Breast epithelium (tissue), 4 donors: Measurements from ENCODE around the gene MASP1. TPM values are rescaled to one million over a fixed set of nuclear protein-coding genes. Genes with fewer than 3 reads are reported as not detected.

Experiments
- DNase-seq, 2 donors: peaks; one replicate each; pipeline ENCODE4 v3.0.0-alpha.2; 2019; ENCODE audit warnings: low spot score in 2 of 2
- H3K27ac ChIP-seq, 2 donors: fragments of 200-600 bp; sonication (generic) in 1 of 2; one replicate each; pipeline ENCODE4 v1.5.1; 2016 to 2019; ENCODE audit warnings: mild to moderate bottlenecking in 1 of 2
- H3K27me3 ChIP-seq, 2 donors: fragments of 200-600 bp; sonication (generic) in 1 of 2; one replicate each; pipeline versions ENCODE4 v1.5.1 to v1.6.0; 2017 to 2019; ENCODE audit warnings: control low read depth in 1 of 2, mild to moderate bottlenecking in 1 of 2
- H3K36me3 ChIP-seq: fragments of 200-600 bp; one replicate; pipeline ENCODE4 v1.5.1; 2019
- H3K4me1 ChIP-seq, 2 donors: fragments of 200-600 bp; sonication (generic); one replicate each; pipeline ENCODE4 v1.5.1; 2016 to 2019; ENCODE audit warnings: control low read depth in 1 of 2
- H3K4me3 ChIP-seq, 3 donors: fragments of 200-600 bp; sonication (generic); 1 replicate in 2 of 3; 2 replicates in 1 of 3; pipeline ENCODE4 v1.5.1; 2016 to 2019; ENCODE audit warnings: mild to moderate bottlenecking in 3 of 3, moderate library complexity in 2 of 3
- H3K9me3 ChIP-seq, 2 donors: fragments of 200-600 bp; sonication (generic) in 1 of 2; one replicate each; pipeline ENCODE4 v1.5.1; 2016 to 2019; ENCODE audit warnings: control low read depth in 1 of 2
- CTCF ChIP-seq, 3 donors: fragments of 450-650 bp; IDR thresholded peaks; one replicate each; pipeline ENCODE4 v1.5.1; 2016 to 2017; ENCODE audit warnings: antibody characterized with exemption in 3 of 3, mild to moderate bottlenecking in 3 of 3, moderate library complexity in 3 of 3
- POLR2A ChIP-seq: fragments of 450-650 bp; IDR thresholded peaks from one replicate; pipeline ENCODE4 v1.6.1; 2016; ENCODE audit warnings: antibody characterized with exemption, mild to moderate bottlenecking, moderate library complexity
- POLR2AphosphoS5 ChIP-seq, 3 donors: sonication (generic); formaldehyde crosslinking; IDR thresholded peaks; one replicate each; pipeline ENCODE4 v1.6.1; 2017; ENCODE audit warnings: antibody characterized with exemption in 3 of 3
- intact Hi-C: fragments of 100-400 bp; cut with DNase I; formaldehyde crosslinking; loops from one replicate; pipeline ENCODE4 v1.15.1; 2023; ENCODE audit warnings: low total_unique reads
- total RNA-seq, 3 donors: library from RNA; depleted of rRNA; stranded (reverse); fragments of >200 nt; gene quantifications; one replicate each; pipeline ENCODE4 v1.1.0, GENCODE V29; 2016

Gene MASP1
- total RNA-seq, 3 donors from 2014 or later = 0.33 to 11.5 (median 1.3) TPM

- no peaks in the 10 kb centered on the region for H3K27me3 ChIP-seq
- H3K27ac ChIP-seq = no peak overlapping the region
- H3K9me3 ChIP-seq = no peaks in the 10 kb centered on the region
- TF ChIP-seq POLR2AphosphoS5 (IDR thresholded peaks at IDR 0.05) = no peak
- no peak for TF ChIP-seq CTCF (IDR thresholded peaks at IDR 0.05)
- intact Hi-C loops = loop anchor here (10.0 kb wide), 1 partner anchor 1289 kb away; no protein-coding TSS in a partner anchor
- no peak overlapping the region for H3K4me3 ChIP-seq
- no peaks in the 10 kb centered on the region for H3K4me1 ChIP-seq
- no peak for DNase-seq
- H3K36me3 ChIP-seq = no peaks in the 10 kb centered on the region
Measured at GRCh38 chr3:187215460-187215859, 76.1 kb downstream of the MASP1 start.

- Histone ChIP-seq H3K4me1 (peaks cover 5 to 6% of the 10 kb centered on the region in 2 donors), H3K27me3 (no peaks in the 10 kb centered on the region), H3K27ac (no peak overlapping the region)
Measured at GRCh38 chr3:187213616-187214015, 77.9 kb downstream of the MASP1 start.

GRCh38 chr3:187212705-187213104 lies 78.8 kb downstream of the MASP1 start:
- intact Hi-C loops = loop anchor here (10.0 kb wide), 1 partner anchor 1292 kb away; no protein-coding TSS in a partner anchor
- TF ChIP-seq CTCF (IDR thresholded peaks at IDR 0.05) = no peak
- TF ChIP-seq POLR2A = no peak
- TF ChIP-seq POLR2AphosphoS5 (IDR thresholded peaks at IDR 0.05) = no peak
- Histone ChIP-seq H3K9me3 (no peaks in the 10 kb centered on the region), H3K36me3 (no peaks in the 10 kb centered on the region), H3K27me3 (no peaks in the 10 kb centered on the region), H3K4me3 (no peak overlapping the region), H3K4me1 (peaks cover 7 to 13% of the 10 kb centered on the region in 2 donors), H3K27ac (no peak overlapping the region)
- no peak for DNase-seq

More at GRCh38 chr3:187213616-187214015, 77.9 kb downstream of the MASP1 start:
- intact Hi-C loops = loop anchor here (10.0 kb wide), 1 partner anchor 1291 kb away; no protein-coding TSS in a partner anchor
- Histone ChIP-seq H3K4me3 (no peak overlapping the region), H3K36me3 (no peaks in the 10 kb centered on the region), H3K9me3 (no peaks in the 10 kb centered on the region)
- no peak for DNase-seq
- no peak for TF ChIP-seq POLR2AphosphoS5 (IDR thresholded peaks at IDR 0.05)
- TF ChIP-seq POLR2A = no peak
- no peak for TF ChIP-seq CTCF (IDR thresholded peaks at IDR 0.05)

- Histone ChIP-seq H3K4me1 (peaks cover 7 to 13% of the 10 kb centered on the region in 2 donors), H3K4me3 (no peak overlapping the region), H3K27ac (no peak overlapping the region), H3K27me3 (no peaks in the 10 kb centered on the region), H3K9me3 (no peaks in the 10 kb centered on the region), H3K36me3 (no peaks in the 10 kb centered on the region)
- intact Hi-C loops = loop anchor here (10.0 kb wide), 1 partner anchor 1293 kb away; no protein-coding TSS in a partner anchor
- DNase-seq = no peak
- no peak for TF ChIP-seq POLR2A
- no peak for TF ChIP-seq CTCF (IDR thresholded peaks at IDR 0.05)
- no peak for TF ChIP-seq POLR2AphosphoS5 (IDR thresholded peaks at IDR 0.05)
Measured at GRCh38 chr3:187212196-187212545, 79.4 kb downstream of the MASP1 start.

GRCh38 chr3:187211532-187212195 lies 79.9 kb downstream of the MASP1 start:
- DNase-seq = peak in 1 of 2 donors; percentile 50
- H3K36me3 ChIP-seq = no peaks in the 10 kb centered on the region
- no peak overlapping the region for H3K4me3 ChIP-seq
- no peak for TF ChIP-seq POLR2A
- intact Hi-C loops = loop anchor here (10.0 kb wide), 1 partner anchor 1293 kb away; no protein-coding TSS in a partner anchor
- H3K4me1 ChIP-seq = peaks cover 7 to 13% of the 10 kb centered on the region in 2 donors
- H3K27me3 ChIP-seq = no peaks in the 10 kb centered on the region
- H3K9me3 ChIP-seq = no peaks in the 10 kb centered on the region
- no peak overlapping the region for H3K27ac ChIP-seq
